GM21367 (cell line): ENCODE results near the gene DPYSL4.

Experiments used
- ATAC-seq: cut with Tn5 transposase; IDR thresholded peaks from one replicate; pipeline ENCODE4 v1.9.1; 2021; ENCODE audit not compliant: unreplicated experiment

DPYSL4 gene

DNA sequence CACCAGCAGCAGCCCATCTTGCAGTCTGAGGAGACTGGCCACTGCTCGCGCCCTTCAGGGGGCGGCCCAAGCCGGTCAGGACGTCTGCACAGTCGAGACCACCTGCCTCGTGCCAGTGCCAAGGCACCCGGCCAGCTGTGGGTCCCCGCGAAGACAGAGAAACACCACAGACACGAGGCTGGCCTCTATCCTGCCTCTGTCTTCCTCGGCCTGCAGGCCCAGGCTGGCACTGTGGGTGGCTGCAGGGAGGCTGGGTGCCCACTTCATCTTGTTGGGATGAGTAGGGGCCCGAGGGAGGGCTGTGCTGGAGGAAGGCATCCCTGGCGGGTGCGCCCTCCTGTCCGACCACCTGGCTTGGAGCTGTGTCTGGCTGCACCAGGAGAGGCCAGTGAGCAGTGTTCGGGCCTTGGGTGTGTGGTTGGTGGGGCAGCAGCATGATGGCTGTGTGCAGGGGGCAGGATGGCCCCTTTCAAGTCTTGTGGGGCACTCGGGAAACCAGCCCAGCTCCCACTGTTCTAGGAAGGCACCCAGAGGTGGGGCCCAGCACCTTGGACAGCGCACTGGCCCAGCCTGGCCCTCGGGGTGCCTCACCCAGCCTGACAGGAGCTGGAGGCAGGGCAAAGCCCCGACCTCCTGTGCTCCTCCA is 7.3 kb downstream of the DPYSL4 start:
- no peak for ATAC-seq

DNA sequence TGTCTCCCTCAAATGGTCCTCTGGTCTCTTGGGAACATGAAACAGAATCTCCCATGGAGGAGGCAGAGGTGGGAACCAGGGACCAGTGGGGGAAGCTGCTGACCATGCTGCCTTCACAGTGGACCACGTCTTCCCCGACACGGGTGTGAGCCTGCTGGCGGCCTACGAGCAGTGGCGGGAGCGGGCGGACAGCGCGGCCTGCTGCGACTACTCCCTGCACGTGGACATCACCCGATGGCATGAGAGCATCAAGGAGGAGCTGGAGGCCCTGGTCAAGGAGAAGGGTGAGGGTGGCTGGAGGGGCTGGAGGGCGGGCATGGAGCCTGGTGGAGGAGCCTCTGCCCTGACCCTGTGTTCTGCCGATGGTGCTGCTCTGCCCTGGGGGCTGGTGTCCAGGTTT is 8.0 kb downstream of the DPYSL4 start:
- ATAC-seq = no peak

DNA sequence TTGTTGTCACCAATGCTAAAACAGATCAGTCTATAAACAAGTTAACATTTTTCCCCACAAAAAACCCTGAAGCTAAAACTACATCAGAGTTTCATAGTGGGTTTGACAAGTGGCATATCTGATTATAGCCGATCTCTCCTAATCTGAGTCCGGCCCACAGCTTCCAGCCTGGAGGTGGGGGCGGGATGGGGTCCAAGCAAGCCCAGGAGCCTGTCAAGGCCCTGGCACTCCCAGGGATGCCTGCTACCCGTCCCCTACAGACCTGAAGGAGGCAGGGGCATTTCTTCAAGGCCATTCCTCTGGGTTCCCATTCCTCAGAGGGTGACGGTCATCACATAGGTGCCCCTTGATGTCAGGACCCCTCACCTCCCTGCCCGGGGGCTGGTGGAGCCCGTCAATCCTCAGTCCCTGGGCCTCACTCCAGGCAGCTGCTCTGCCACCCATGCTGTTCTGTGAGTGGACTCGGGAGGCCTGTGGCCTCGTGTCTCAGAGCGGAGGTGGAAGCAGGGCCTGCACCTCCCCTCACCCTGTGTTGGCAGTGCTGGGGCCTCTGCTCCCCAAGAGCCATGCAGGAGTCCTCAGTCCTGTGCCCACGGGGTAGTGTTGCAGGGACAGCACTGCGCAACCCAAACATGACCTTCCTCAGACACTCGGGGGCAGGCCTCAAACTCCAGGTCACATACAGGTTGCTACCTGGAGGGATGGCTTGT is 8.8 kb downstream of the DPYSL4 start:
- no peak for ATAC-seq

DNA sequence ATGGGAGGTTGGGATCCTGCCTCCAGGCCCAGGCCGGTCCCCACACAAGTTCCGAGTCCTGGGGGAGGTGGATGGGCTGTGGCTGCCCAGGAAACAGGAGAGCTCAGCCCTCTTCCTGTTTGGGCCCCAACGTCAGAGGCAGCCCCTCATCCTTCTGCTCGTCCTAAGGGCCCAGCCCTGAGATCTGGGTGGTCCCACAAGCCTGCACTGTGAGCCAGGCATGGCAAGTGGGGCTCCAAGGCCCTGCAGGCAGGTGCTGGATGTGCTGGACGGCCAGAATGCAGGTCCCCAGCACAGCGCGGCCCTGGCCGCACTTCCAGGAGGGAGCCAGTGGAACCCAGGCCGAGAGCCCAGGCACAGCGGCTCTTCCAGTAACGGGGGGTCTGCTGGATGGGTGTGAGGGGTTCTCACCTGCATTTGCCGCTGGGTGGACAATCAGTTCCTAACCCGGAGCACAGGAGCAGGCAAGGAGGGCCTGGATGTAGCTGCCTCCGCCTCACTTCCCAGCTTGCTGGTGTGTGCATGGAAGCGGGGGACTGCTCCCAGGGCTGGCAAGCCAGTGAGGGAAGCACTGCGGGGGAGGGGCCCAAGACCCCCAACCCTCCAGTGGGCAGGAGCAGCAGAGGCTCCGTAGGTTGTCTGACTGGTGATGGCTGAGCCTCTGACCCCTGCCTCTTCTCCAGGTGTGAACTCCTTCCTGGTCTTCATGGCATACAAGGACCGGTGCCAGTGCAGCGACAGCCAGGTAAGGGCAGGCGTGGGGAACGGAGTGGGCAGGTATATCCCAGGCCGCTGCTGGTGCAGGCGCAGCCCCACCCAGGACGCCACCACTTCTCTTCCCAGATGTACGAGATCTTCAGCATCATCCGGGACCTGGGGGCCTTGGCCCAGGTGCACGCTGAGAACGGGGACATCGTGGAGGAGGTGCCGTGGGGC is 9.7 kb downstream of the DPYSL4 start:
- no peak for ATAC-seq

DNA sequence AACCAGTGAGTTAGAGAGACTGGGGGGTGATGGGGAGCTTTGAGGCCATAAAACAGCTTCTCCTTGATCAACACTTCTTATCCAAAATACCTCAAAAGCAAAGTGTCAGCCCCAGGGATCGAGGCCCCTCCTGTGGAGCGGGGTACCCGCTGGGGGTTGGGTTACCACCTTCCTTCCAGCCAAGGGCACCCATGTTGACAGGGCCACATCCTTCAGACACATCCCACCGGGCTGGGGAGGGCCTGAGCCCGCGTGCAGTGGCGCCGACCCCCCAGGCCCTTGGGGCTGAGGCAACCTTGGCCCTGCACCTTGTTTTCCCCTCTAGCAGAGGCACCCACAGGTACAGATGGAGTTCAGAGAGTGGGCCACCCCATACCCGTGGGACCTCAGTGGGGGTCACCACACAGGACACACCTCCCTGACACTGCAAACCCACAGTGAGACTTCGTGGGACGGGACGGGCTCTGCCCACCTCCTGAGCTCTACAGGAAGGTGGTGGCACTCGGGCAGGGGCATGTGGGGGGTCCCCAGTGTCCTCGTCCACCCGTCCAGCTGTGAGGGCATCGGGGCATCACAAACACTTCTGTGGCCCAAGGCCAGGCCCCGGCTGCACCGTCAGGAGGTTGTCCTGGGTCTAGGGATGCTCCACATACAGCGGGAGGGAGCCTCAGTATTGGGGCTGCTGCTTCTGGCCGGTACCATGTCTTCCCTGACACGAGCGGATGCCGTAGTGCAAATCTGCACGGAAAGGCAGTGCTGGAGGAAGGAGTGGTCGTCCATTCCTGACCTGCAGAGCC is 10.7 kb downstream of the DPYSL4 start:
- no peak for ATAC-seq

DNA sequence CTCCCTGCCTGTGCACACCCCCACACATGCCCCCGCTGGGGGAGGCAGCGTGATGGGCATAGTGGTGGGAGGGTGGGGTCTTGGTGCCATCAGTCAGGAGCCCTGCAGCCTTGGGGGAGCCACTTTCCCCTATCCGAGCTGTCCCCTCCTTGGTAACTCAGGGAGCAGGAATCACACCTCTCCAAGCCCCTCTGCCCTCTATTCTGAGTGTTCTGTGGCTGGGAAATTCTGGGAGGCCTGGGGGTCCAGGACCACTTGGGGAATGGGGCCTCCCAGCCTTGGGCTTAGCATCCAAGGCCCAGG is 11.3 kb downstream of the DPYSL4 start:
- no peak for ATAC-seq

DNA sequence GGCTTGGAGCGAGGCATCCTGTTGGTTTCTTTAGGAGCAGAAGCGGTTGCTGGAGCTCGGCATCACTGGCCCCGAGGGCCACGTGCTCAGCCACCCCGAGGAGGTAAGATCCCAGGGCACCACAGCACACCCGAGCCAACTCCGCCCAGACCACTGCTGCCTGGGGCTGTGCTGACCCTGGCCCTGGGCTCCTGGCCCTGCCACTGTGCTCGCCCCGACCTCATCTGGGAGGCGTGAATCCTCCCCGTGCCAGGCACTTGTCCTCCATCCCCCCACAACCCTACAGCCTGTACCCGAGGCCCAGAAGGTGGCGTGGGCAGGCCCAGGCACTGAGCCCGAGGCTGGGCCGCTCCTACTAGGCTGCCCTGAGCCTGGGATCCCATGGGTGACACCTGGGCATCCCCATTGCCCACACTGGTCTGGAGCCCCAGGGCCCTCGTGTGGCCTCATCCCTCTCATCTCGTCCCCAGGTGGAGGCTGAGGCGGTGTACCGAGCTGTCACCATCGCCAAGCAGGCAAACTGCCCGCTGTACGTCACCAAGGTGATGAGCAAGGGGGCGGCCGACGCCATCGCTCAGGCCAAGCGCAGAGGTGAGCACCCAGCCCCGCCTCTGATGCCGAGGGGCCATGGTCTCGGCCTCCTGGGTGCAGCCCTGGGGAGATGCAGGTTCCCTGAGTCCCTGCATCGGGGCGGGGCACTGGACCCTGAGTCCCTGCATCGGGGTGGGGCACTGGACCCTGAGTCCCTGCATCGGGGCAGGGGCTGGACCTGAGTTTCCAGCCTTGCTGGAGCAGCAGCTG is 11.8 kb downstream of the DPYSL4 start:
- ATAC-seq = no peak

DNA sequence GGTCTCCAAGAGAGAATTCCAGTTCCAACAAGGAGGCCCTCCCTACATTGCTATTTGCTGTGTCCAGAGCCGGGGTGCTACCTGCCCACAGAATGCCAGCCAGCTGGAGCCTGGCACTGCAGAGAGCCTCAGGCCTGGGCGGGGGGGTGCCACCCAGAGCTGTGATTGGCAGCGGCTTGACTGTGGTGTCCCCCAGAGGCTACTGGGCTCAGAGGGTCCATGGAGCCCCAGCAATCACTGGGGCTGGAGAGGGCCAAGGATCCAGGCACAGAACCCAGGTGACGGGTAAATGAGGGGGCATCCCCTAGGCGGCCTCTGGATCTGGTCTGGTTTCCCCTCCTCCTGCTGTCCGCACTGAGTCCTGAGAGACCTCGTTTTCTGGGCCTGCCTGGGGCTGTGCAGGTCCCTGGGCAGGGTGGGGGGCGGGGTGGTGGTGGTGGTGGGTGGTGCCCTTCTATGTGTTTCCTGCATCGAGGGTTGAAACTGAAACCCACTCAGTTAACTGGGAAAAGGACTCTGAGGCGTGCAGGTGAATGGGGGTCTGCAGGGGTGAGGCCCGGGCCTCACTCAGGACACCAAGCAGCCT is 12.6 kb downstream of the DPYSL4 start:
- no peak for ATAC-seq

DNA sequence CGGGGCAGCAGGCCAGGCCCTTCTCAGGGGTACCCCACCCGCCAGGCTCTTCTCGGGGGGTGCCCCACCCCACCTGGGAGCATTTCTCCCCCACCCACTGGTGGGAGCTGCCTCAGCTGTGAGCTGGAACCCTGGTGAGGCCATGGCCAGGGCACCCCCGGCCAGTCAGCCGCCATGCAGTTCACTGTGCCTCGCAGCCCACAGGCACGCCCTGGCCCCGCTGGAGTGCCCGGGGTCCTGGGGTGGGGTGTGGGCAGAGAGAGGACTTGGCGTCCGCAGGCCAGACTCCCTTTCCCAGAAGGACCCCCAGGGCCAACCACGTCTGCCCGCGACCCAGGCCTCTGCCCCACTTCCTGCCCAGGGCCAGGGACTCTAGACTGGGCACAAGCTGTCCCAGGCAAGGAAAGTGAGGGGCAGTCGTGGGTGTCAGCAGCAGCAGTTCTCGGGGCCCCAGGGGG is 13.1 kb downstream of the DPYSL4 start:
- no peak for ATAC-seq

DNA sequence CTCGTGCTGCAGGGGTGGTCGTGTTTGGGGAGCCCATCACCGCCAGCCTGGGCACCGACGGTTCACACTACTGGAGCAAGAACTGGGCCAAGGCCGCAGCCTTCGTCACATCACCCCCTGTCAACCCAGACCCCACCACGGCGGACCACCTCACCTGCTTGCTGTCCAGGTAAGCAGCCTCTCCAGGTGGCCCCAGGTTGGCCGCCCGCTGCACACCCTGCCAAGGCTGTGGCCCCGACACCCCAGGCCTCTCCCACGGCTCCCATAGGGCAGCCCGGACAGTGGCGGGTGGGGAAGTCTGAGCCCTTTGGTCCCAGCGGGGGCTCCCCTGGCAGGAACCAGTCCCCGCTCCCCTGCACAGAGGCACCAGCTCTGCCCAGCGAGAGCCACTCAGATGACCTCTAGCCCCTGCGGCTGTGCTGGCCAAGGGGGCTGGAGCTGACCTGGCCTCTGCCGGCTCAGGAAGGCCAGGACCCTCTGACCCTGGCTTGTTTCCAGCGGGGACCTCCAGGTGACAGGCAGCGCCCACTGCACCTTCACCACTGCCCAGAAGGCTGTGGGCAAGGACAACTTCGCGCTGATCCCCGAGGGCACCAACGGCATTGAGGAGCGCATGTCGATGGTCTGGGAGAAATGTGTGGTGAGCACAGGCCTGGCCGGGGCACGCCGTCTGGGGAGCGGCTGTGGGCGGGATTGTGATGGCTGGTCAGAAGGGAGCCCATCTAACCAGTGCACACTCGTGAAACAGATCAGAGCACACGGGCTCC is 13.8 kb downstream of the DPYSL4 start:
- no peak for ATAC-seq

DNA sequence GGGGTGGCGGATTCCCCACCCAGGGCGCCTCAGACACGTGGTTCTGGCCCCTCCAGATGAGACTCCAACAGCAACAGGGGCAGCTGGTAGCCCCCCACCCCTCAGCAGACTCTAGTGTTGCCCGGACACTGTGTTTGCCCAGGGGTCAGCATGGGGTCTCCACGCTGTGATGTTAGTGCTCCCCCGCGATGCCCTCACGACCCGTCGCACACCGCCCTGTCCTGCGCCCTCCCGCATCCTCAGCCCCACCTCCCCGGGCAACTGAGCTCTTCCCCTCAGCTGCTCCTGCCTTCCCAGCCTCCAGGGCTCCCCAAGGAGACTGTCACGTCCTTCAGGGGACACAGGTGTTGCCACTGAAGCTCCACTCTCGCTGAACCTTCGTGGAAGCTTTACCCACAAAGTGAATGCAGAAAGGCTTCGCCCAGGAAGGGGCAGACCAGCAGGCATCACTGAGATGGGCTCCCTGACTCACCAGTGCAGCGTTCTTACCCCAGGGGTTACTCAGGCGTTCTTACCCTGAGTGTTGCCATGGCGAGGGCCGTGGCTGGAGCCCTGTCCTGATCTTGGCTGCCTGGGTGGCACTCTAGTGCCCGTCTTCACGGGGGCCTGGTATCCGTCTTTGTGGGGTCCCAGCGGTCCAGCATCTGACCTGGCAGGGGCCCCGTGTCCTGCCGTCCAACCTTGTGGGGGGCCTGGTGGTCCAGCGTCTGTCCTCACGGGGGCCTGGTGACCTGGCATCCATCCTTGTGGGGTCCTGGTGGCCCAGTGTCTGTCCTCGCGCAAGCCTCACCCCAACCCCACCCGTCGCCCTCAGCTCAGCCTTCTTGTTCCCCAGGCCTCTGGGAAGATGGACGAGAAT is 14.6 kb downstream of the DPYSL4 start:
- no peak for ATAC-seq

DNA sequence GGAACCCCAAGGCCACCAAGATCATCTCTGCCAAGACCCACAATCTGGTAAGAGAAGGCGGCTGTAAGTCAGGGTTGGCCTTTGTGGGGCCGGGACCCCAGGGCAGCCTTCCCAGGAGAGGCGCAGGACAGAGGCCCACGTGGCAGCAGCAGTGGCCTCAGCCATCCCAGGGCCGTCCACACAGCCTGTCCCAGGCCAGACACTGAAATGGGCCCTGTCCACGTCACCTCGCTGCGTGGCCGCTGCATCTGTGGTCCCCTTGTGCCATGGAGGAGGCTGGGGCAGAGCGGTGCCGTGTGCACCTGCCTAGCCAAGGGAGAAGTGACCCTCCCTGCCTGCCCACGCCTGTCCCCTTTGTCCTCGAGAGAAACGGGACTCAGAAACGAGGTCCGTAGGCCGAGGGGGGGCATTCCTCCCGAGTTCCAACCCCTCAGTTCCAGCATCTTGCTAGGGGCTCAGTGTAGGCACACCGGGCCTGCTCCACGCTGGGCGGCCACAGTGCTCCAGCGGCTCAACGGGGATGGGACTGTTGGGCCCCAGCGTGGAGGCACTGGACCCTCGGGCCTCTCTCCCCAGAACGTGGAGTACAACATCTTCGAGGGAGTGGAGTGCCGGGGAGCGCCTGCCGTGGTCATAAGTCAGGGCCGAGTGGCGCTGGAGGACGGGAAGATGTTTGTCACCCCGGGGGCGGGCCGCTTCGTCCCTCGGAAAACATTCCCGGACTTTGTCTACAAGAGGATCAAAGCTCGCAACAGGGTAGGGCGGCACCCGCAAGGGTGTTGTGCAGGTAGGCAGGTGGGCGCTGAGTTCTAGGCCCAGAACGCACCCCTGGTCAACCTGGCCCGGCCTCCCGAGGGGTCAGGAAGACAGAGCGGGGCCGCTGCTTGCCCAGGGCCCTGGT is 15.6 kb downstream of the DPYSL4 start:
- ATAC-seq = no peak

DNA sequence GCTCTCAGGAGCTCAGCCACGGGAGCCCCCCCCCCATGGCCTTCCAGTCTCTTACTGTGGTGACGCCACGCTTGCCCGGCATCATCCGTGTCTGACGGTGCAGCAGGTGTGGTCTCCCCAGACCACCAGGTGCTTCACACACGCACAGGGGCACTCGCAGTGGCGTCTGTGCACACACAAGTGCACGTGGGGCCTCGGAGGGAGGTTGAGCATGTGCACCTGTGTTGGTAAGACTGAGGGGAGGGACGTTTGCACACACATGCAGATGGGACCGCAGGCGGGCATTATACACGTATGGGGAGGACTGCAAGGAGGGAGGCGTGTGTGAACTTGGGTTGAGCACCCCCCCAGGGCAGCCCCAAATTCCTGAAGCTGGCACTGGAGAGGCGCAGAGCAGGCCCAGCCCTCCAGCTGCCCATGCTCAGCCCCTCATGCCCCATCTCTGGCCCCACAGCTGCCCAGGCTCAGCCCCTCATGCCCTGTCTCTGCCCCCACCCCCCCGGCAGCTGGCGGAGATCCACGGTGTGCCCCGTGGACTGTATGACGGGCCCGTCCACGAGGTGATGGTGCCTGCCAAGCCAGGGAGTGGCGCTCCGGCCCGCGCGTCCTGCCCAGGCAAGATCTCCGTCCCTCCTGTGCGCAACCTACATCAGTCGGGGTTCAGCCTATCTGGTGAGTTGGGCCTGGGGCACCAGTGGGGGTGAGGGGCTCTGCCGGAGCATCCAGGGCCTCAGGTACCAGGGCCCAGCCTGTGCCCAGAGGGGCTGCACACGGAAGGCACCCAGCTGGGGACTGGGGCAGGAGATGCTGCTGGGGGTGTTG is 16.7 kb downstream of the DPYSL4 start:
- no peak for ATAC-seq

DNA sequence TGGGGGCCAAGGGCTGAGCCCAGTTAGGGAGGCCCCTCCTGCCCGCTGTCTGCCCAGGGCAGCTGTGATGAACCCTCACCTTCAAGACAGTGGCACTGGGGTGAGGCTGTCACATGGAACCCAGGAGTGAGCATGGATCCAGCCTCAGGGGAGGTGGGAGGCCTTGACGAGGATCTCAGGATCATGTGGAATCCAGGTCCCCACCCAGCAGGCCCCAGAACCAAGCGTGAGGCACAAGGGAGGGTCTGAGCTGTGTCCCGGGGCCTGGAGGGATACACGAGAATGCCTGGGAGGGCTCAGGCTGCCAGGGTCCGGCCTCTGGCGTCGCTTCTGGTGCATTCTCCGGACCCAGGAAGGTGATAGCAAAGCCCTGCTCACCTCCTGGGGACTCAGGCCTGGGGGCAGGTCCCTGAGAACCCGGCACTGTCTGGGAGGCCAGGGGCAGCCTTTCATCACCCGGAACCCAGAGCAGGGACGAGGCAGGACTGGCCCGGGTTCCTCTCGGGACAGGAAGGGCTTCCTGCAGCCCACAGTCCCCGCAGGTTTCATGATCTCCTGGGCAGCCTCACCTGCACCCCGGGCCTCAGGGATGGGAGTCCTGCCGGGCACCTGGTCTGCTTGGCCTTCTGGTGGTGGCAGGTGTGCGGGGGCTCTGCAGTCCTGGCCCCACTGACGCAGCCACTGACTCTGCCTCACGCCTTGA is 17.5 kb downstream of the DPYSL4 start:
- no peak for ATAC-seq

DNA sequence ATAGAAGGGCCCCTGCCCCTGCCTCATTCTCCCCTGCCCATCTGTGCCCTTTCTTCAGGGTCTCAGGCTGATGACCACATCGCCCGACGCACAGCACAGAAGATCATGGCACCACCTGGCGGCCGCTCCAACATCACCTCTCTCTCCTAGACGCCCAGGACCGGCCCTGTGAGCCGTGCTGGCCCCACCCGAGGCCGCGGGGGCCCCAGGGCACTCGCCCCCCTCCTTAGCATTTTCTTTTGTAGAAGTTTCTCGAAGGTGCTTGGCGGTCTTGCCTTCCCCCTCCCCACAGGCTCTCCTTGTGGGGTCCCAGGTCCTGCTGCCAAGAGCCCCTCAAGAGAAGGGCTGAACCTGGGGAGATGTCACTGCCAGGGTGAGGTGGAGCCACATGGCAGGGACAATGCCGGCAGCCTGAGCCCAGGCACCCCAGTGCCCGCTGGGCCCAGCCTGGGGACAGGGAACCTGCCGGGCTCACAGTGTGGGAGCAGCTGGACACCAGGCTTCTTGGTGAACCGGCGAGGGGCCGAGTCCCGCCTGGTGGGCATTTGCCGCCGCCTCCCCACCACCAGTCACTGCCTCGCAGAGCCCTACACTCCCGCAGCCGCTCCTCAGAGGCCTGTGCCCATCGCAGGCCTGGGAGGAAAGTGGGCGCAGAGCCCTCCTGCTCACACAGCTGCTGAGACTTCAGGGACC is 18.2 kb downstream of the DPYSL4 start:
- ATAC-seq = no peak
